SW 1271 (cell line): Measurements from ENCODE around the gene PHIP.
A peak's percentile ranks its signal among the peaks of the same experiment; 100 is the strongest.

Experiments used
- DNase-seq, 2 experiments: peaks; one replicate each; lab custom pipeline; 2025; lab: John Stamatoyannopoulos, UW

The PHIP gene

DNA sequence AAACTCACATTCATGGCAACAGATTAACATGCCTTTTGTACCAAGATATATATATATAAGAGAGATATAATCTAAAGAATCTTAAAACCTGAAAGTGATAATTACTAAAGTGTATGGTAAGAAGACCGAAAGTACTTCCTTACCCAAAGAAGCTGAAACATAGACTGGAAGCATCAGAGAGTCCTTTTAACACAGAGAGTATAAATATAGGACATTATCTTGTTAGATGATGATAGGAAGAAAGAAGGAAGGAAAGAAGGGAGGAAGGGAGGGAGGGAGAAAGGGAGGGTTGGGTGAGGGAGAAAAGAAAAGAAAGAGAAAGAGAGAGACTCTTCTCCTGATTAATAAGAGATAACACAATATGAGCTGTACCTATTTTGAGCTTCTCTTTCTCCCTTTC, 68.2 kb downstream of the PHIP start:
- no peak for DNase-seq

DNA sequence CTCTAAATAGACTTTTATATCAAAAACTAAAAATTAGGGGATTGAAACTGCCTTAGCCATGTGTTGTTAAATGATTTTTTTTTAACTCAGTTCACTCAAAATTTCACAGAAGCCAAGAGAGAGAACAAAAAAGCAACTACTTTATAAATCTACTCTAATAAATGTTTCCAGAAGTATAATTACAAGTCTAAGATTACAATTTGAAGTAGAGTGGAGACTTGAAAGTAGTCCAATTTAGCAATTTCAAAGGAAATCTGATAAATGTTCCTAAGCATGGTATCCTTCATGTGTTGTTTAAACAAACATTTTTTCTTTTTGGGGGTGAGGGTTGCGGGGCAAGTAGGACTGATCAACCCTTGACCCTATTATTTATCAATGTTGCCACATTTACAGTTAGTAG, 72.6 kb downstream of the PHIP start:
- DNase-seq: no peak

DNA sequence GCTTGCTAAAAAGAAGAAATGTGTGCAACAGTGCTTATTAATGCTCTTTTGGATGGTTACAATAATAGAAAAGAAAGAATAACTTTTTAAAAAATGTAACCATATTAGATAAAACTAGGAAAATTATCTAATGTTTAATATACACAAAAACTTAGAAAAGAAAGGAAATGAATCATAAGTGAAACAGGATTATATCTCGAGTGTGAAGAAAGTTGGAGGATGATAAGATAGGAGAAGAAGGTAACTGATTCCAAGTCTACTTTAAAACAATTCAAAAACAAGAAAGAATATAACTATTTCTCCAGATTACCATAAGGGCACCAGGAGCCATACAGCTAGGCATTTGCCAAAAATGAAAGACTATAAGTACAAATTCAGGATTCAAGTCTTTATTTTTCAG, 73.0 kb downstream of the PHIP start:
- no peak for DNase-seq

DNA sequence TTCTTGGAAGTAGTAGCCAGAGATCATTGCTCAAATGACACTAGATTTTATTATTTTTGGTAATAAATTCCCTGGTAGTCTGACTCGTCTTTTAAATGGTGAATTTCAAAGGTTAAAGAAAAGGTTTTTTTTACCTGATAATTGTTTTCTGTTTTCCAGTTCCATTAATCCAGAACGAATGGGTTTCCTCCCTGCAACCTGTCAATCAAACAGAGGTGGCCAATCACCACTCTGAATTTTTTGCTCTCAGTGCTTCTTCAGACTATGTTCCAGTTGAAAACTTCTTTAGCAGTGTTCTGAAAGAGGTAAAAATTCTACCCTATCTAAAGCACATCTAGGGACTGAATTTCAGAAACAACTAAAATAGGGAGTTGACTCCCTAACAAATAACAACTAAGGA, 73.8 kb downstream of the PHIP start:
- DNase-seq: no peak

DNA sequence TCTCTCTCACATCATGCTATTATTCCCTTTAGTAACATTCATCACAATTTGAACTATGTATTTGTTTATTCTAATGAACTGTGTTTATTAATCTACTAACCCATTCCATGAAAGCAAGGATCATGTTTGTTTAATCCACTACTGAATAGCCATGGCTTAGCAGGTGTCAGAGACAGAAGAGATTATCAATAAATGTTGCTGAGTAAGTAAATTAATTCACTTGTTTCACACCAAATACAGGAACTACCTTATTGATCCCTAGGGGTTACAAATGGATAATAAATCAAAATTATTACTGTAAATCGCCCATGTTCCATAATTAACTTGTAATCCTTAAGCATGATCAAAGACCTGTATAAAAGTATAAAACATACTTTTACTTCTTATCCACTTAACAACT, 76.6 kb downstream of the PHIP start:
- DNase-seq: no peak

DNA sequence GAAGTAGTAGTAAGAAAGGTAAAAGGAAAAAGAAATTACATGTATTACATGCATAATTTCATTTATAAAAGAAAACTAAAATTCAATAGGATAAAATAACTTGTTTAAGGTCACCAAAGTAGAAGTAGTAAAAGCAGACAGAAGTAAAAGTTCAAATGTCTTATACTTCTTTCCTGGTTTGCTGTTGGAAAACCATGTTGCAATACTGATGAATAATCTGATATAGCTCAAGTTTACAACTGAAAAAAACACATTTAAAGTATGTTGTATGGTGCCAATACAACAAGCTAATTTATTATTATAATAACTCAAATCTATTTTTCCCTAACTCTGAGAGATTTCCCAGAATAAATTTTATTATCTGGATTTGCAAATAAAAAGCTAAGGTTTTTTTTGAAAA, 78.3 kb downstream of the PHIP start:
- no peak for DNase-seq

DNA sequence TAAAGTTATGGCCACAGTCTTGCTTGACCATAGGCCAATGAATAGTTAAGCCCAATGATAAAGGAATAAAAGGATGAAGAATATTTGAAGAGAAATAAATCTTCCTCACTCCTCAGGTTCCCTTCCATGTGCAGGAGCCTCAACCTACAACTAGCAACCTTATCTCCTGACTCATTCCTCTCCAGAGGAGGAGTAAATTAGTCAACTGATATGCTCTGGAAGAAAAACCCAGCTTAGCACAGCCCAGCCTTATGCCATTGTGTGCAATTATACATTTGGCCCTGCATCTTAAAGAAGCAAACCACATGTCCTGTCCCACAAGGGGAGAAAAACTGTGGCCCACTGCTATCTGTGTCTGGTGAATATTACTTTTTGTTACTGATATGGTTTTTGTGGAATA, 82.1 kb downstream of the PHIP start:
- DNase-seq: no peak

DNA sequence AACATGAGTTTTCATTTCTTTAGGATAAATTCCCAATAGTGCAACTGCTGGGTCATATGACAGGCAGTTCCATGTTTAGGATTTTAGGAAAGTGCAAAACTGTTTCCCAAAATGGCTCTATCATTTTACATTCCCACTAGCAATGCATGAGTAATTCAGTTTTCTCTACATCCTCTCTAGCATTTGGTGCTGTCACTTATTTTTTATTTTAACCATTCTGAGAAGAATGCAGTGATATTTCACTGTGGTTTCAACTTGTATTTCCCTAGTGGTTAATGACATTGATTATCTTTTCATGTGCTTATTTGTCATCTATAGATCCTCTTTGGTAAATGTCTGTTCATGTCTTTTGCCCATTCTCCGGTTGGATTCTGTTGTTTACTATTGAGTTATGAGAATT, 82.7 kb downstream of the PHIP start:
- DNase-seq: no peak

DNA sequence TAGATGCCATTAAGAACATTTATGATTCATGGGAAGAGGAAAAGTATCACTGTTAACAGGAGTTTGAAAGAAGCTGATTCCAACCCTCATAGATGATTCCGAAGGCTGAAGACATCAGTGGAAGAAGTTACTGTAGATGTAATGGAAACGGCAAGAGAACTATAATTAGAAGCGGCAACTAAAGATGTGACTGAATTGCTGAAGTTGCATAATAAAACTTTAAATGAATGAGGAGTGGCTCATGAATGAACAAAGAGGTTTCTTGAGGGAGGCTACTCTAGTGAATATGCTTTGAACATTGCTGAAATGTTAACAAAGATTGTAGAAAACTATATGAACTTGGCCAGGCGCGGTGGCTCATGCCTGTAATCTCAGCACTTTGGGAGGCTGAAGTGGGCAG, 84.1 kb downstream of the PHIP start:
- no peak for DNase-seq

DNA sequence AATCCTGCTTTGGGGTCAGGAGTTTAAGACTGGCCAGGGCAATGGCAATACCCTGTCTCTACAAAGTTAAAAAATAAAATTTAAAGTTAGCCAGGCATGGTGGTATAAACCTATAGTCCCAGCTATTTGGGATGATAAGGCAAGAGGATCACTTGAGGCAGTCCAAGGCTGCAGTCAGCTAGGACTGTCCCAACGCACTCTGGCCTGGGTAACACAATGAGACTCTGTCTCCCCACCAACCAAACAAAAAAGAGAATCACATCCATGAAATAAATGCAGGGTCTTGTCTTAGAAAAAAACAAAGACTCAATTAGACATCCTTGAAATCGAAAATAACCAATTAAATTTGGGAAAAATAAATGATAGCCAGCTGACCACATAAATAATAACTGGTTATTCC, 88.9 kb downstream of the PHIP start:
- no peak for DNase-seq

DNA sequence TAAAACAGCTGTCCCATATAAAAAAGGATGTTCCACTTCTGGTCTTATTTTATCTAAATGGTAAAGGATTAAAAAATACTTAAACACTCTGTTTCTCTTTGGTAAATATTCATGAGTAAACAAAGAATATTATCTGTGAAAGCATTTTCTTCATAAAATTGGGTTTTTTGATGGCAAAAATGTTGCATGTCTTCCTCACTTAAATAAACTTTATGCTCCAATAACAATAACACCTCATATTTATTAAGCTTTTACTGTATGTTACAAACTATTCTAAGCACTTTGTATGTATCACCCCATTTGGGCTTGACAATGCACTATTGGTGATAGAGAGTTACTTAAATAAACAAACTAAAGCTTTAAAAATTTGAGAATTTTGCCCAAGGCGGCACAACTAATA, 91.9 kb downstream of the PHIP start:
- no peak for DNase-seq

DNA sequence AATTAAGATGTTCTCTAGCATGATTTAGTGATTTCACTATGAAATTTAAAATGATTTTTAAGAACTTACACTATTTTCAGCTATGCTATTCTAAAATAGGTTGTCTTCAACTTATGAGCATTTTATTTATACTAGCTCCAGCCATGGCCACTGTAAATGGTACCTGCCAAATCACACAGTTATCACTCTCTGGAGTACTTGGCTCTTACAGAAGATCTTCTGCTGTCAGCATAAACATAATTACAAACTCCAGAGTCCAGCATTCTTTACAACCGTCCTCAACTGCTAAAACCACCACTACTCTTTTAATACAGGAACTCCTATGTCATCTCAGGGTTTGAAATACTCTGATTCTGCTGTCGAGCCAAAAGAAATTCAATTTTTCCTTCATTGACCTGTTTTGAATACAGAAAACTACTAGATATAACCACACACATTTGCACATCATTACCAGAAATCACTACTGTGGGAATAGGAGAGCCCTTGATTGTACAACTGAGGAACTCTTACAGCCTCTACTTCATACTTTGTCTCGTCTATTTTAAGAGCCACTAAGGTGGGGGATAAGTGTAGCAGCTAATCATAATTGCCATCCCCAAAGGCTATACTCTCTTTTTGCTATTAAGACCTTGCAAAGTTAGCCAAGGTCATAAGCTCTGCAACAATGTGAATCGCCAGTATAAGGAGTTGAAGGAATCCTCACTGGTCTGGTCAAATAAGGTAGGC, 93.7 kb downstream of the PHIP start:
- no peak for DNase-seq

DNA sequence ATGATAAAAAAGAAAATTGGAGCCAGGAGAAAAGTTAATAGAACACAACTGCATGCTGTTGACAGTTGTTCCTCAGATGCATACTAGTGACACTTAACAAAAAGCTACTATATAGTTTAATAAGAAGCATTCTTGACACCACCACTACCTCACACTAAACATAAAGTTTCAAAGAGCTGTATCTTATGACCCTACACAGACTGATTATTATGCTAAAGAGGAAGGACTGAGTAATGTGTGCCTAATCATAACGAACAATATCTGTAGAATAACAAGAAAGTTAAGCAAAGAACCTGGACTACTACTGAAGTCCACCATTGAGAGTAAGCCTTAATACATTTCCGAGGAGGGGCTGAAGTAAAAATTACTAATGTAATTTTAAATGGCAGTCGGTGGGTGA, 110.9 kb downstream of the PHIP start:
- no peak for DNase-seq

DNA sequence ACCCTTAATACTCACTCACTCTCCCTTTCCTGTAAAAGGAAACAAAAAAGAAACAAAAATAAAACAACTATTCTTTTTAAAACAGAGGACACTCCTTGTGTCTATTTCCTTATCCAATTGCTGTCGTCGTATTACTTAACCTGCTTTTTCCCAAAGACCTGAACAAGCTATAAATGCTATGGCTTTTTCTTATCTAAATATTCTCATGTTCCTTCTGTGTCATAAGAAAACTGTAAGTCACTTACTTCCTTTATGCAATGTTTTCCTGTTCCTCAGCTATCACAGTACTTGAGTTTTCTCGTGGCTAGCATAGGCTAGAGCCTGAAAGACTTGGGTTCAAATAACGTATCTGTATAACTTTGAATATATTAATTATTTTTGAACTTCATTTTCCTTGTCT, 111.5 kb downstream of the PHIP start:
- DNase-seq: no peak

DNA sequence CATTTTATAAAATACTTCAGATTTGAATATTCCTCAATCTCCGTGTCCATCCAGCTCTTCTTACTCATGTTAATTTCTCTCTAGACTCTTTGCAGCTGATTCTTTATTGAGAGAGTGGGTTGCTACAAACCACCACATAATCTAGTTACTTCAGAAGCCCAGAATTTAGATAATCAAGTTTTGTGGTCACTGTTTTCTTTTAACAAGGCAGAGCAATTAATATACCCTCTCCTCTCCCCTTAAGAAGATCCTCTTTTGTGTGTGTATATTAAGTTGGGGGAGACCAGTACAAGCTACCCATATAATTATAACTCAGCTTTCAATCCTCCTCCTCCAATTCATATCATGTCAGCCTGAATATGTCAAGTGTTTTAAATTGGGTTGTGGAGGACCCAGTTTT, 115.6 kb downstream of the PHIP start:
- DNase-seq: no peak

DNA sequence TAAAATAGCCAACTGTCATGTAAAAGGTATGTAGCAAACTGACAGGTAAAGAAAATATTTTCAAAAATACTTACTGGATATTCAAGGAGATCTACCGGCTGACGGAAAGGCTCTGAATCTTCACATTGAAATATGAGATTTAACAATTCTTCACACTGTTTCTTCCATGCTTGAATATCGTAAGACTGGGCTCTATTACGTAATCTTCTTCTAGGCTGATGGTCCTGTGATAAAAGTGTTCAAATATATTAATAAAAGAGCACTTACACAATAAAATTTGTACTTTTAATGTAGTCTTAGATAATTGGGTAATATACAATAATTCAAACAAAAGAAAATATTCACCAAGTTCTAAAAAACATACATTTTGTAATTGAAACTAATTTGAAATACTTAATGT, 123.3 kb downstream of the PHIP start:
- no peak for DNase-seq

DNA sequence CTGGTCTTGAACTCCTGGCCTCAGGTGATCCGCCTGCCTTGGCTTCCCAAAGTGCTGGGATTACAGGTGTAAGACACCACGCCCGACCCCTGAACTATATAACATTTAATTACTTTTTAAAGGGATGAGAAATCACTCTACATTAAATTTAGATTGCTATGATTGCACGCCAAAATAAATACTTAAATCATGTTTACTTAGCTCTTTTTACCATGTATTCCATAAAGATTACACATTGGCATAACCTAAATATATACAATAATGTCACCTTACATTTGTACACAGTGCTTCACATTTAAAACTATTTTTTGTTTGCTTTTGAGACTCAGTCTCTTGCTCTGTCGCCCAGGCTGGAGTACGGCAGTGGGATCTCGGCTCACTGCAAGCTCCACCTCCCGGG, 124.3 kb downstream of the PHIP start:
- DNase-seq: no peak

DNA sequence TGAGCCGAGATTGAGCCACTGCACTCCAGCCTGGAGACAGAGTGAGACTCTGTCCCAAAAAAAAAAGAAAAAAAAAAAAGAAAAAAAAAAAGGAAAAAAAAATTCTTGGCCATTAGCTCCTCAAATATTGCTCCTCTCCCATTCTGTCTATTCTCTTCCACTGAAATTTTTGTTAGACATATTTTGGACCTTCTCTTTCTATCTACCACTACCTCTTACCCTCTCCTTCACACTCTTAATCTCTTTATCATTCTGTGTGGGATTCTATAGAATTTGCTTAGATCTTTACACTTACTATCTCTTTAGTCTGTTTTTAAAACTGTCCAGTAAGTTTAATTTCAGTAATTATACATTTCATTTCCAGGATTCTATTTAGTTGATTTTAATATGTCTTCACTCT, 125.7 kb downstream of the PHIP start:
- no peak for DNase-seq

DNA sequence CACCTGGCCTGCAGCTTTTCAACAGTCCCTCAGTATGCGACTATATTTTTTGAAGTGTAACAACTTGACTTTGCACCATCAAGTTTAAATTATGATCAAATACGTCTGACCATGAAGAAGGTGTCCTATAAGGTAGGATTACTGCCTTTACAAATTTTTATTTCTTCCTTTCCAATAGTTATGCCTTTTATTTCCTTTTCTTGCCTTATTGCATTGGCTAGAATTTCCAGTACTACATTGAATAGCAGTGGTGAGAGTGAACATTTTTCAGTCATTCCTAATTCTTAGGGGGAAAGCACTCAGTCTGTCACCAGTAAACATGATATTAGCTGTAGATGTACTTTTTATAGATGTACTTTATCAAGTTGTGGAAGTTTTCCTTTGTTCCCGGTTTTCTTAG, 129.3 kb downstream of the PHIP start:
- DNase-seq: no peak

DNA sequence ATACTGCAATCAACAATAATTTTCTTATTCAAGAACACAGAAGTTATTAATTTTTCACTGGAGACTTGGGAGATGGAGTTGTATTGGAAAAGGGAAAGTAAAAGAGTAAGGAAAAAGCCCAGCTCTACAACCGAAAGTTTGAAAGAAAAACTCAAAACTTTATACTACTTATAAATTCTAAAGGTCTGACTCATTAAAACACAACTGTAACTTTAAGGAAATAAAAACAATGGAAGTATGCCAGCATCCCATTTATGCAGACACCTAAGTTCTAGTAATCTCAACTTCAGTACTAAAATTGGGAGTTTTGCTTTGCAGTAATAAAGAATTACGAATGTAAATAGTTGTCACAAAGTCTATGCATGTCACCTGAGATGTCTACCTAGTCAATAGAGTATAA, 130.1 kb downstream of the PHIP start:
- peak in 1 of 2 experiments; percentile 4 for DNase-seq

DNA sequence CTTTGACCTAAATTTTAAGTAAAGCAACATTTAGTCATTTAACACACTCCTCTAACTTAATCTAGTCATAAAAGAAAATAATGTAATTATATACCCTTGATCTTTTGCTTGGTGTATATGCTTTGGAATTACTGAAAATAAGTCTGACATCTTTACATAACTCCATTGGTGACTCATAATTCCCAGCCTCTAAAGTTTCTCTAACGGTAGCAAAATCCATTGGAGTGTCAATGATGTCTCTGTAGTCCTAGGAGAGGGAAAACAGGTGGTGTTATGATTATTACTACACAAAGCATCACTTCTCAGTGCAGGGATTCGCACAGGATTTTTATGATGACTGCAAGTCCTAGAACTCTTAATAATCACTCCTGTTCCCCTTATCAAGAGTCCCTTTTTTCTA, 130.5 kb downstream of the PHIP start:
- DNase-seq: no peak

DNA sequence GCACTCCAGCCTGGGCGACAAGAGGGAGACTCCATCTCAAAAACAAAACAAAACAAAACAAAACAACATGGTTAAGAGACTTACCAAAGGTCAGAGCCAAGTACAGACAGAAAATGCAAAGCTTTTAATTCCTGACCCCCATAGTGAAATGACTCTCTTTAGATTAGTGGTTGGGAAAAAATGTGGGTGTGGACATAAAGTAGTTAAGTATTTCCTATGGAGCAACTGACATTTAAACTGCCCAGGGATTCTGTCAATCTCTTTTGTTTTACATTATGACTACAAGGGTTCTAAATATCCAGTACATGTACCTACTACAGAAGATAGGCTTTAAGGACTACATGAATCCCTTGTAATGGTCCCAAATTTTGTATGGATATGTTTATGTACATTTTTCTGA, 135.6 kb downstream of the PHIP start:
- DNase-seq: peak in 1 of 2 experiments; percentile 3

DNA sequence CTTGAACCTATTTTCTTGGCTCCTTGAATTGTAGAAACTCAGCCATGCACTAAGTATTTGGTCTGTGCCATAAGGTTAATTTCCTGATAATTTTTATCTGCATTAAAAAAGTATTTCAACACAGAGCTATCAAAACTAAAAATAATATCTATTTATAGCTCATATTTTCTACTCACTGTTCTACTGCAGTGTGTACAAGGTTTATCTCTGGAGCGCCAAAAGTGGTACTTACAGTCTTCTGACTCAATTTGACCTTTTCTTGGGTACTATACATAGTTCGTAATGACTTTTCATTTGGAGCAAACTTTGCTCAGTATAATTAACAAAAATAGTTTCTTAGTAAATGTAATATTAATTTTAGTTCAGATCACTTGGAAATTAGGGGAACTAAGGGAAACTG, 141.5 kb downstream of the PHIP start:
- no peak for DNase-seq

DNA sequence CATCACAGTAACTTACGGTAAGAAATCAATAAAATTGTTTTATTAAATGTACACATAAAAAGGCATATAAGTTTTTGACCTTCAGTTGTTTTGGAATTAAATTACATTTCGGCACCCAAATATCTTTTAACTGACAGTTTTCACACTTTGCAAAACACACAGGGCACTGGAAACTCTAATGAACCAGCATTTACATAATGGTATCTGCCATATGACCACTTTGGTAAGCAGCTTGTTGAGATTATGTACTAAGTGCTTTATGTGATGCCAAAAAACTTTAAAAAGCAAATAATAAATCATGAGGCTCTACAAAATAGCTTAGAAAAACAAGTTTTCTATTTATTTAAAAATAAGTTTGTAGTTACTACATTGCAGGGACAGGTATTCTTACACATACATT, 142.5 kb downstream of the PHIP start:
- no peak for DNase-seq

DNA sequence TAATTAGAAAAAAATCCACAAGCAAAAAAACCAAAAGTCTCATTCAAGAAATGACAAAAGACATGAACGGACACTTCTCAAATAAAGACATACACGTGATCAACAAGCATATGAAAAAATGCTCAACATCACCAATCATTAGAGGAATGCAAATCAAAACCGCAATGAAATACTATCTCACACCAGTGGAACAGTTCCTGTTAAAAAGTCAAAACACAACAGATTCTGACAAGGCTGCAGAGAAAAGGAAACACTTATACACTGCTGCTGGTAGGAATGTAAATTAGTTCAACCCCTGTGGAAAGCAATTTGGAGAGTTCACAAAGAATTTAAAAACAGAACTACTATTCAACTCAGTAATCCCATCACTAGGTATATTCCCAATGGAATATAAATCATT, 152.7 kb downstream of the PHIP start:
- no peak for DNase-seq
